Thyroid gland (tissue), 4 donors: ENCODE measurements around the gene CCL2.

Experiments used
- POLR2A ChIP-seq, 2 donors: fragments of 450-650 bp; IDR thresholded peaks; one replicate each; pipeline ENCODE4 v1.6.1; 2017; ENCODE audit warnings: antibody characterized with exemption in 2 of 2, mild to moderate bottlenecking in 2 of 2, moderate library complexity in 1 of 2
- TF ChIP-seq, protein P1 (sequence below), 6 experiments: fragments of 200-600 bp in 3 of 6; fragments of 450-650 bp in 3 of 6; sonication (generic) in 3 of 6; IDR thresholded peaks; one replicate each; pipeline ENCODE4 v1.5.1; 2016 to 2019; ENCODE audit warnings: antibody characterized with exemption in 6 of 6, mild to moderate bottlenecking in 2 of 6, inconsistent platforms in 1 of 6, moderate library complexity in 1 of 6

DNA sequence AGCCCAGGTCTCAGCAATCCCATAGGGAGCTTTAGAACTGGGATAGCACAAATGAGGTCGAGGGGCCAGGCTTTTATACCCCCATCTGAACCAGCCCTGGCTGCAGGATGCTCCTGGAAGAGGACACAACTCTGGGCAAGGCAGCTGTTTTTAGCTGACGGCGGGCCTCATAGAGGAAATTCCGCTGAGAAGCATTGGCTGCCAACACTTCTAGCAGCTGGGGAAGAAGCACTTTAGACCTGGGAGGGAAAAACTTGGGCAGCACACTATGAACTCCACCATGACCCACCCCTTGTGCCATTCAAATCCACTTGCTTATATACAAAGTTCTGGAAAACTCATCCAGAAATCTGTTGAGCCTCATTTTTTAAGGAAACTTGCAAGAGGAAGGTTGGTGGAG lies 35.5 kb downstream of the CCL2 start:
- no peak for TF ChIP-seq POLR2A (IDR thresholded peaks at IDR 0.05)
- TF ChIP-seq, protein P1, sequence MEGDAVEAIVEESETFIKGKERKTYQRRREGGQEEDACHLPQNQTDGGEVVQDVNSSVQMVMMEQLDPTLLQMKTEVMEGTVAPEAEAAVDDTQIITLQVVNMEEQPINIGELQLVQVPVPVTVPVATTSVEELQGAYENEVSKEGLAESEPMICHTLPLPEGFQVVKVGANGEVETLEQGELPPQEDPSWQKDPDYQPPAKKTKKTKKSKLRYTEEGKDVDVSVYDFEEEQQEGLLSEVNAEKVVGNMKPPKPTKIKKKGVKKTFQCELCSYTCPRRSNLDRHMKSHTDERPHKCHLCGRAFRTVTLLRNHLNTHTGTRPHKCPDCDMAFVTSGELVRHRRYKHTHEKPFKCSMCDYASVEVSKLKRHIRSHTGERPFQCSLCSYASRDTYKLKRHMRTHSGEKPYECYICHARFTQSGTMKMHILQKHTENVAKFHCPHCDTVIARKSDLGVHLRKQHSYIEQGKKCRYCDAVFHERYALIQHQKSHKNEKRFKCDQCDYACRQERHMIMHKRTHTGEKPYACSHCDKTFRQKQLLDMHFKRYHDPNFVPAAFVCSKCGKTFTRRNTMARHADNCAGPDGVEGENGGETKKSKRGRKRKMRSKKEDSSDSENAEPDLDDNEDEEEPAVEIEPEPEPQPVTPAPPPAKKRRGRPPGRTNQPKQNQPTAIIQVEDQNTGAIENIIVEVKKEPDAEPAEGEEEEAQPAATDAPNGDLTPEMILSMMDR (IDR thresholded peaks at IDR 0.05) = no peak
